Activated T-cell treated with anti-CD3 and anti-CD28 coated beads, Interleukin-2, amount 50 U/mL, for 24 hours (primary cell): ENCODE measurements around the gene SMC3.

Experiments
- DNase-seq: peaks from one replicate; pipeline ENCODE4 v3.0.0-alpha.2; 2020
- H3K27ac Mint-ChIP-seq: 2 replicates; pipeline ENCODE4 v1.8.0; 2020; ENCODE audit warnings: mild to moderate bottlenecking, mixed read lengths
- H3K27me3 Mint-ChIP-seq: 2 replicates; pipeline ENCODE4 v1.8.0; 2020; ENCODE audit warnings: mixed read lengths
- H3K36me3 Mint-ChIP-seq: 2 replicates; pipeline ENCODE4 v1.8.0; 2020; ENCODE audit warnings: low read depth, mixed read lengths
- H3K4me1 Mint-ChIP-seq: 2 replicates; pipeline ENCODE4 v1.8.0; 2020; ENCODE audit warnings: low read depth, mixed read lengths
- H3K4me3 Mint-ChIP-seq: 2 replicates; pipeline ENCODE4 v1.8.0; 2020; ENCODE audit warnings: mild to moderate bottlenecking, moderate library complexity, mixed read lengths
- H3K9me3 Mint-ChIP-seq: 2 replicates; pipeline ENCODE4 v1.8.0; 2020; ENCODE audit warnings: mixed read lengths

The SMC3 gene

DNA sequence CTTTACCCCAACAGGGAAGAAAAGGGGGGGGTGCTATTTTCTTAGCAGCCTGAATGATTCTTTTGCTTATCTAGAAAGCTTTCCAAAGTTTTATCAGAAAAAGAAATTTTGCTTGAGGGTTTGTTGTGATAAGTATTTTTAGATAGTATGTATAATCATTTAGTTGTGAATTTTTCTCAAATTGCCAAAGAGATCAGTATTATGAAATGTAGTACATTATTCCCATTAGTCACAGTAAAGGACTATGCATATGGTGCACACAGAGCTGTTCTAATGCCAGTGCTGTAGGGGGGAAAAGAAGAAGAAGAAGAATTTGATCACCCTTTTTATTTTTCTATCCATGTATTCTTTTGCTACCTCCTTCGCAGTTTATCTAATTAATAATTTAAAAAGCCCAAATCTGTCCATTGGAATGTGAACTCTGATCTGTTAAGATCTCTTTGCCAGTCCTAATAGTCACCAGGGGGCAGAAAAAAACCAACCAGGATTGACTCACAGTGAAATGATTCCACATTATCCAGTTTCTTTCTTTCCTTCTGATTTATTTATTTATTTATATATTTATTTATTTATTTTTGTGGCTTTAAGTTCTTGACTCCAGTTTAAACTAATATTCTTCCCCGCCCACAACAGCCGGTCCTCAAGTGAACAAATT, 81.3 kb downstream of the SMC3 start:
- no peak overlapping the region for H3K4me3 Mint-ChIP-seq
- peaks cover 28% of the 10 kb centered on the region for H3K4me1 Mint-ChIP-seq
- no peaks in the 10 kb centered on the region for H3K9me3 Mint-ChIP-seq
- no peak for DNase-seq
- H3K36me3 Mint-ChIP-seq, result no peaks in the 10 kb centered on the region
- peaks cover 49% of the 10 kb centered on the region for H3K27me3 Mint-ChIP-seq
- no peak overlapping the region for H3K27ac Mint-ChIP-seq

- Mint-ChIP-seq H3K9me3 (no peaks in the 10 kb centered on the region), H3K36me3 (no peaks in the 10 kb centered on the region), H3K4me1 (peaks cover 27% of the 10 kb centered on the region), H3K27ac (no peak overlapping the region), H3K27me3 (peaks cover 54% of the 10 kb centered on the region), H3K4me3 (no peak overlapping the region)
- no peak for DNase-seq
Measured at GRCh38 chr10:110649347-110650264, 82.1 kb downstream of the SMC3 start.

DNA sequence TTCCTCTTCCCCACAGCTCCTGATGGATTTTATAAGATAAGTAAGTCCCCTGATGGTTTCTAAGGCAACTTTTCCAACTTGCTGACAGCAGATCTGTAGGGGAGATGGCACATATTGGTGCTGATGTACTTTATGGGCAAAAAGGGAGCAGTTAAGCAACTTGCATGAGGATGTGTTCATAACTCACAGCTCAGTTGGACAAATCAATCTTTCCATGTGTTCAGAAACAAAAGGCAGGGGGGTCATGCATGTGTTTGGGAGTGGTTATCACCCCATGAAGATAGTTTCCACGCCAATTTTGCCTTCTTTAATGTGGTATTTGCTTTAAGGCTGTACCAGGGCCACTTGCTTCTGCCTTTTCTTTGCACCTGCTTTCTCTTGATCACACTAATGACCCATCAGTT, 82.8 kb downstream of the SMC3 start:
- H3K27me3 Mint-ChIP-seq, result peaks cover 50% of the 10 kb centered on the region
- H3K36me3 Mint-ChIP-seq, result no peaks in the 10 kb centered on the region

DNA sequence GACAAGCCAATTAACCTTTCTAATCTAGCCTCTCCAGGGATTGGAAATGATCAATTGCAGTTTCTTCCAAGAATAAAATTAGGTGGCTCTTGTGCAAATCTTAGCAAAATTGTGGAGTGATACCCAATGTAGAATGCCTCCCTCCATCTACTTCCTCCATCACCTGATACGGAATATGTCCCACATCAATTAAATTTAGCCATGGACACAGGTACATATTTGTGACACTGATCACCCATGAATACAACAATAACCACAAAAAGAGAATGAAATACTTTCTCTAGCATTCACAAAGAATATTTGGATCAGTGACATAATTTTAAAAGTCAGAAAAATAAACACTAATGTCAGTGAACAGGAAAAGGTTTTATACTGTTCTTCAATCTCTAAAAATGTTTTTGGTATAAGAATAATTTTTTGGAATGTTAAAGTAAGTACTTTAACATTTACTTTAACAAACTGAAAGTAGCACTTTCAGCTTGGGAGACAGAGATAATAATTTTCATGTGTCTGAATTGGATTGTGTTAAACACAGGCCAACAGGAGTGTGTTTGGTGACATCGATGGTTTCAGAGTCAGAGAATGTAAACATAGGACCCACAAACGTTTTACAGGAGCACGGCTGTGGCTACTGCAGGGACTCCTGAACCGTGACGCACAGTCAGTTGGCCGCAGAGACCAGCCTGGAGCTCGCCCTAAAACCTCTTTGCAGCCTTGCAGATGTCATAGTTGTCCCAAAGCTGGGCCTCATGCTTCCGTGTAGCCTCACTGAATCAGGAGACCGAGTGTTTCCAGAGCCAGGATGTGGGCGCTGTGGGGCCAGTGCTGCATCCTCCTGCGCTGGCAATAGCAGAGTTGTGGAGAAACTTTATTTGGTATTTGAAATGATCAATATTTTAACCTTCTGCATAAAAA, 83.8 kb downstream of the SMC3 start:
- Mint-ChIP-seq H3K4me1 (peaks cover 22% of the 10 kb centered on the region), H3K9me3 (no peaks in the 10 kb centered on the region), H3K36me3 (no peaks in the 10 kb centered on the region), H3K27ac (no peak overlapping the region), H3K27me3 (peaks cover 49% of the 10 kb centered on the region), H3K4me3 (no peak overlapping the region)
- no peak for DNase-seq

More for the DNA sequence above, 82.8 kb downstream of the SMC3 start:
- no peak overlapping the region for H3K4me3 Mint-ChIP-seq
- DNase-seq, result no peak
- no peak overlapping the region for H3K27ac Mint-ChIP-seq
- no peaks in the 10 kb centered on the region for H3K9me3 Mint-ChIP-seq
- H3K4me1 Mint-ChIP-seq, result peaks cover 22% of the 10 kb centered on the region

DNA sequence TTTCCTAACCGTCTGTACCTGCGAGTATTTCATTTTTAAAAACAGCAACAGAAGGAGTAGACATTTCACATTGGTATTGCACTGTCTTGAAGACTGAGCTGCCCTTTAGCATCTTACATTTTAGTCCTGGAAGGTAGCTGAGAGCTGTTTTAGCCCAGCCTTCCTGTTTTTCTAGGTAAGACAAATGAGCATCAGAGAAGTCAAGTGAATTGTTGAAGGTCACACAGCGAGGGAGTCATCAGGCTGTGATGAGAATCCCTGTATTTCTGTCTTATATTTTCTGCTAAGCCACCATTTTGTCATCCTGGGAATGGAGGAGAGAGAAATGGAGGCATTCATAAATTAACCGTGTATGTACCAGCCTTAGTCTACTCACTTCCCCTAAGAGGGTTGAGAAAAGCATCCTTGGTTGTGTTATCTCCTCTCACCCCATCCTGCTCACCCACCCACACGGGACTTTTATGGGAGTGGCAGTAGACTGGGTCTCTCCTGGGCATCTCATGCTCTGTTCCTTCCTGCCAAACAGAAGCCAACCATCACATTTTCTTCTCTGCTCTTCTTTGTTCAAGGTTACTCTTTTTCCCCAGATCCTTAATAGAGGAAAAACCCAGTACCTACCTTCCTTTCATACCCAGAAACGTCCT, 85.1 kb downstream of the SMC3 start:
- no peak for DNase-seq
- Mint-ChIP-seq H3K27ac (no peak overlapping the region), H3K9me3 (no peaks in the 10 kb centered on the region), H3K27me3 (peaks cover 43% of the 10 kb centered on the region), H3K36me3 (no peaks in the 10 kb centered on the region), H3K4me3 (no peak overlapping the region), H3K4me1 (peaks cover 22% of the 10 kb centered on the region)
